NCI-H1436 (cell line): Measurements from ENCODE around the gene FAM216B.
"Not testable (repeated sequence)": the region's sequence is repeated elsewhere in the genome, so short reads cannot be mapped to it uniquely, and the experiment has no call there.

ENCODE experiments used
- DNase-seq: peaks from one replicate; lab custom pipeline; 2025; lab: John Stamatoyannopoulos, UW

The FAM216B gene

DNA sequence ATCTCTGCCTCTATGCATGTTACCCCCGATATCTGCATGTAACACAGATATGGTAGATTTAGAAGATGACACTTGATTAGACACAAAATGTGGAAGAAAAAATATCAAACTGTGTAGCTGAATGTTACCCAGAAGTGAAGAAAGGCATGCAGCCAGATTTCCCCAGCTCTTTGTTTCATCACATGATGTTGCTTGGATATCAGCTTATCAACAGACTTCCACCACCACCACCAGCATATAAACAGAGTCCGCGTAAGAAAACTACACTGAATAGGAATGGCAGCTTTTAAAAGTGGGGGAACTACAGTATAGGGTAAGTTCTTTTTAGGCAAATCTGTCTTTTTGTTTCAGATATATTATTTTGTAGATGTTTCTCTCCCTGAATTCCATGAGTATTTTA, at the start of gene FAM216B:
TSS of gene FAM216B (plus strand) at position 233 of the 400 bp plus-strand sequence. CDS start 2,484 bp downstream, outside the sequence.
- DNase-seq = no peak

DNA sequence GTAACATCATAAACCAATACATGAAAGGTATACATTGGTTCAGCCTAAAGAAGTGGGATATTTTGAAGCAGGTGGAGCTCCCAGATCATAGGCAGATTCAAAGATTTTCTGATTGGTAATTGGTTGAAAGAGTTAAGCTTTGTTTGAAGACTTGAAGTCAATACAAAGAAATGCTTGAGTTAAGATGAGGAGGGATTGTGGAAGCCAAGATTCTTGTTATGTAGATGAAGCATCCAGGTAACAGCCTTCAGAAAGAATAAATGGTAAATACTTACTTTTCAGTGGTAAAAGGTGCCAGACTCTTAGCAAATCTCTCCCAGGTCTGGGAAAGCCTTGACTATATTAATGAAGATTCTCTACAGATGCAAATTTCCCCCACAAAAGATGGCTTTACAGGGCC, 49.3 kb upstream of the FAM216B start:
- DNase-seq = no peak

DNA sequence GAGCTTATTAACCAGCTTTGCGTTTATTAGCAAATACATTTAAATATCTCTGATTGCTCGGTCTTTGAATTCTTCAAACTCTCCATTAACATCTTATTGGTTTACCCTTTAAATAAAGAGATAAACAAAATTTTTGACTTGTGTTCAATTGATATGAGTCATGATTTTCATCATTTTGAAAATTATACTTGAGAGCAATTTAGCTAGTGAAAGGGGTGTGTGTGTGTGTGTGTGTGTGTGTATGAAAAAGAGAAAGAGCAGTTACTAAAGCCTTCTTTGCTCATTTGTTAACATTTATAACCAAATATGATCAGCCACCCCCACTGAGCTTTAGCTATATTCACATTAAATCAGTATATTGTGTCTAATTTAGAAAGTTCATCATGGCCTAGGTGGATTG, 48.3 kb upstream of the FAM216B start:
- no peak for DNase-seq

DNA sequence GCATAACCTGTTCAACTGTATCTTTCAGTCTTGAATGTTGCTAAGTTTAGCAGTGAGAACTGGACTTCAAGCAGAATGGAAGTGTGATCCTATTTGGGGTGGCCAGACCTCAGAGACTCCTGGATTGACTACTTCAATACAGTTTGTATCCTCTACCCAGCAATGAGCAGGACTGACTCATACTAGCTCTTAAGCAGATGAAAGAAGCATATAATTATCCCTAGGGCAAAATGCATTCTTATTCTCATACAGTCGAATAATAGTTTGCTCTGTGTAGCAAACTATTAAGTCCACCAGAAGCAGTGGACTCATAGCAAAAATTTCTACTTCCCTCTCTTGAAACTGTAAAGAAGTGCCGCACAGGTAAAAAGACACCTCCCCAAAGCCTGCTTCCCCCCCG, 46.4 kb upstream of the FAM216B start:
- DNase-seq = no peak

DNA sequence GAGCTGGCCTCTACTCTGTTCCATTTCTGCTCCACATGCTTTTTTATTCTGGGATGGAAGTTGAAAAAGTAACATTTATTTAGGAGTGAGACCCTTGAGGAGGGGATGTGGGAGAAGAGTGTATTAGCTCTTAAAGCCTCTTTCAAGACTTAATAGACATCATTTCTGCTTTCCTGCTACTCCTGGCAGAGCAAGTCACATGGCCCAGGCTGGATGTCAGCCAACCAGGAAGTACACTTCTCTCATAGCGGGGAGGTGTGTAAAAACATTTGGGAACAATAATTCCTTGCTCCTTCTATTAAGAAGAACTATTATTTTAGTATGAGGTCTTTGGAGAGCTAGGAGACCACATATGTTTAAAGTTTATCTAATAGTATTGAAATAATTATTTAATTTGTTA, 40.6 kb upstream of the FAM216B start:
- no peak for DNase-seq

DNA sequence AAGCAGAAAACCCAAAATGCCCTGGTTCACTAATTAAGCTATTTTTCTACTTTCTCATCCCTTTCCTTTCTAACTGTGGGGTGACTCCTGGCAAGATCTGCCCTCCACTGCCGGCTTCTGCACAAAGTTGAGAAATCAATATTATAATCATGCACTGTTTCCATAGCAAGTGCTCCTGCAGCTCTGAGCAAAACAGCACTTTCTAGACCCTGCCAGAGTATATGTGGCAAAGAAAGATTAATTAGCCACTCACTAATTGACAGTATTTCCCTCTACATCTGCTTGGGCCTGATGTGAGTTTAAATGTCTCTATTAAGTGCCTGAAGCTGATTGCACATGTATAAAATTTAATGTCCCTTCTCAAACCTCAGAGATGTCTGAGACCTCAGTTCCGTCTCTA, 39.5 kb upstream of the FAM216B start:
- no peak for DNase-seq

DNA sequence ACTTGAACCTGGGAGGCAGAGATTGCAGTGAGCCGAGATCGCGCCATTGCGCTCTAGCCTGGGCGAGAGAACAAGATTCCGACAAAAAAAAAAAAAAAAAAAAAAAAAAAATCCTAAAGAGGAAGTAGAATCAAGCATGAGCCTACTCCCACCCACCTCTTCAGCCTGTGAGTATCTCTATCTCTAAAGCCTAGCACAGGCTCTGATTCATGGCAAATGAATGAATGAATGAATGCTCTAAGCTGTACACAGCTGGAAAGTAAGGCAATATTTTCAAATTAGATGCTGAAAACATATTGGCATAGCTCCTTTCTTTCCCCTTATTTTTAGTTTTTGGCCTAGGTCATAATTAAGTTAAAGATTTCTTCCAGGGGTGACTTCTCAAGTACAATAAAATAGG, 35.7 kb upstream of the FAM216B start:
- no peak for DNase-seq

DNA sequence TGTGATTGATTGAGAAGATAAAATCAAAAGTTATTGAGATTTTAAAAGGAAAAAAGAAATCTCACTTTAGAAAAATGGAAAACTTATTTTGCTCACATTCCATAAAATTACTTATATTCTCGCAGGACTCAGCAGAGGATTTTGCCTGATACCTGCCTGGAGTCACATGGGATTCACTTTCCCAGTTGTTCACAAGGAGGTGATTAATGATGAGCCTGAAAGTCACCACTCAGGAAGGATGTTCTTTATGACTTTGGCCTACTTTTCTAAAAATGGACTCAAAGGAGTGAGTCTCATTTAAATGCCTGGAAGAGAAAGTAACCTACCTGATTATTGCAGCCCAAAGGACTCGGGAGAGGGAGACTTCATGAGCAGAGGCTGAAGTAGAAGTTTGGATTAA, 34.5 kb upstream of the FAM216B start:
- no peak for DNase-seq

DNA sequence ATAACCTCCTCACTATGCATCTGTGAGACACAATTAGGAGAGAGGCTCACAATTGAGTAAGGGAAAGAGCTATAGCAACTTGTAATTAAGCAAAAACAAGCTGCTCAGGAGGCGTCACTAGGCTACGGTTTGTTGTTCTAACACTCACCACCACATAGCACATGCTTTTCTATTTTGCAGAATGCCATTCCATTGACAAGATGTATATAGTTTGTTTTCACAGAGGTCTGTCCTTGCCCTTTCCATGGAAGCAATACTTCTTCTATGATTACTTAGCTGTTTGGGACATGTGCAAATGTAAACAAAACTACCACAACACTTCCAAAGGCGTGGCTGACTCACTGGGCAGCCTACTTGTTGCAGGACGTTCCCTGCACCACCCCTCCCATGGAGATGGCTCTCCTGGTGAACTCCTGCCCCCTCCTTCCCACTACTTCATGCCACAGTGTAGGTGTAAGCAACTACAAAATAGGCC, 33.9 kb upstream of the FAM216B start:
- DNase-seq = peak; percentile 40

DNA sequence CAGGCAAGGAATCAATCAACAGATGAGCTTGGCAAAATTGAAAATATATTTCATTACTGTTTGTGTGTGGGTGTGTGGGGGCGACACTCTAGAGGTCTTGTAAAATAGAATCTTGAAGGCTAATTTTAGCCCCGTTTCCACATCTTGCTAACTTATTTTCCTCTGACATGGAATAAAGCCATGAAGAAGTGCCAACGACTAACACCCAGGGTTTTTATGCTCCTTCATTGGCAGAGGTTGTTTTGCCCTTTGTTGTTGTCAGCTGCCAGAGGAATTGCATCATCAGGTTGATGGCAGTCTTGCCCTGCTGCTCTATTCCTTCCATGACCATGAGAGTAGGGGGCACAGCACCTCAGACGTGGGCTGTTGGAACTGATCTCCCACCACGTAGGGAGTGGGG, 30.6 kb upstream of the FAM216B start:
- DNase-seq = no peak

DNA sequence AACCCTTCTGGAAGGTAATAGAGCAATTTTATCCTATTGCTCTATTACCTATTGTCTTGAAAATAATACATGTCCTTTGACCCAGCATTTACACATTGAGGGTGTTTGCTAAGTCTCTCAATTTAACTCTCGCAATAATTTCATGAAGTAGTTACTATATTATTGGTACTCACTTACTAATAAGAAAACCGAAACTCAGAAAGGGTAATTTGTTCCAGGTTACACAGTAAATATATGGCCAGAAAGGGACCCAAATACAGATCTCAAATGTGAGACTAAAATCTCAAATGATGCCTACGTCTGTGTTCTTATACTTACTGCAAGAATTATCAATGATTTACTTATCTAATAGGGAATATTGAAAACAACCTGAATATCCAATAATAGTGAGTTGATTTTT, 29.7 kb upstream of the FAM216B start:
- DNase-seq = no peak

DNA sequence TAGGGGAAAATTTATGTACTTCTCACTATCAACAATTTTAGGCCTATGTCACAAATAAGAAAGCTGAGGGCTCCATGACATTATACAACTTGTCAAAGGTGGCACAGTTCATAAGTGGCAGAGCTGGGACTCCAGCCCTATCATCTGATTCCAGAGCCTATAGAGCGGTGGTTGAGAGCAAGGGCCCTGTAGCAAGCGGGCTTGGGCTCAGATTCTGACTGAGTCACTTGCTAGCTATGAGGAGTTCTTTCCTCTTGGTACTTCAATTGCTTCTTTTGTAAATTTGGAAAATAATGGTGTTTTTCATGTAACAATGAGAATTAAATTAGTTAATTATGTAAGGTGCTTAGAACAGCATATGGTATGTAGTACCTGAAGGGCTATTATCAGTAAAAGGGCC, 28.7 kb upstream of the FAM216B start:
- peak; percentile 22 for DNase-seq

DNA sequence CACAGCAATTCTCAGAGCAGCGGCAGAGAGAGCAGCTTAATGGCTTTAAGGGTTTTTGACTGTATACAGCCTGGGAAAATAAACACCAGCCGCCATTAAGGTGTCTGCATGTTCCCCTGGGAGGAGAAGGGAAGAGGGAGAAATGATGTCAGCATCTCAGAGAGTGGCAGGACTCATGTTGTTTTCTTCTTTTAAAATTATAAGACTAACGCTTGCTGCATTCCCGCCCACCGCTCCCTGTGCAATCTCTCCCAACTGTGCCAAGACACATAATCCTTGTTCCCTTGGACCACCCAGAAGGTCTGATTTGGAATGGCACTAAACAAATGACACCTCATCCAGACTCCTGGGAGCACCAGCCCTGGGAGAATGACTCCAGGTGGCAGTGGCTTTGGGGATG, 27.7 kb upstream of the FAM216B start:
- DNase-seq = peak; percentile 55

DNA sequence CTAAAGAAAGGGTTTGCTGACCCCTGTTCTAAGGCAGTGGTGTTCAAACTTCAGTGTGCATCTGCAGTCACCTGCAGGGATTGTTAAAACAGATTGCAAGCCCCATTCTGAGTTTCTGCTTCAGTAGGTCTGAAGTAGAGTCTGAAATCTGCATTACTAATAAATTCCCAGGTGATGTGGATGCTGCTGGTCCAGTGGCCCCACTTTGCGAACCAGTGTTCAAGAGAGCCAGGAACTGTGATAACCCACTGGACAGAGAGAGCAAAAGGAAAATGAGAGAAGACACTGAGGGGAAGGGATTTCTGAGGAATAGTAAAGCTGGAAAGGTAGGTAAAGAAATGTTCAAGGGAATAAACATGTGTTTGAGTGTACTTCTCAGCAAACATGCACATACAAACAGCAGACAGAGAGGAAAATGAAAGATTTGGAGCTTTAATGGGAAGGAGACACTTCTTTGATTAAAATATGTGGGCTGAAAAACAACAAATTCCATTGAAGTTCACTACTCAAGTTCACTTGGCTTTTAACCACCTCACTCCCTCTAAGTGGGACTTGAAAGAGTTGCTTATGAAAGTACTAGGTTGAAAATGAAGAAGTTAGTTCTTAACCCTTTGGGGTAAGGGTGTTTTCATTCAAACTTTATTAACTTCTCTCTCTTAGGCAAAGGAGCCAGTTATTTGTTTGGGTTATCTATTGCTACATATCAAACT, 26.4 kb upstream of the FAM216B start:
- DNase-seq = no peak

DNA sequence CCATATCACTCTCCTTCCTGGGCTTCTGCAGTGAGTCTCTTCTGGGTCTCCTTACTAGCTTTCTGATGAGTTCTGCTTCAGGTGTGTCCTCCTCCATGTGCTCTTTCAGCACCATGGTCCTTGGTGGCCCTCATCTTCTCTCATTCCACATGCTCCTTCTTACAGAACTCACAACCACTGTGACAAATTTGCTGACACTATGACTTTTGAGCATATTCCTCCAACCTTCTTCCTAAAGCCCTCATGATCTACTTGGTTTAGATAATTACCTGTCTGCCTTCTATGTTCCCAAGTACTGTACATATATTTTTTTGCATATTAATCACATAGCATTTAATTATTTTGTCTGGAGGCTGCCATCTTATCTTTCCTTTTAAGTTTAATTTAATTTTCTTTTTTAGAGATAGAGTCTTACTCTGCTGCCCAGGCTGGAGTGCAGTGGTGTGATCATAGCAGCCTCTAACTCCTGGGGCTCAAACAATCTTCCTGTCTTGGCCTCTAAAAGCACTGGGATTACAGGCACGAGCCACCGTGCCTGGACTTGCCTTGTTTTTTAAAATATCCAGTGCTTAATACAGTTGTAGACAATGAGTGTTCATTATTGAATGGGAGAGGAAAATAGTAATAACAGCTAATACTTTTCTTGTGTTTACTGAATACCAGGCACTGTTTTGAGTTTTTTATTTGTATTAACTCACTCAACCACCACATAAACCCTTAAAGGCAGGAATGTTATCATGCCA, 23.5 kb upstream of the FAM216B start:
- DNase-seq = no peak

DNA sequence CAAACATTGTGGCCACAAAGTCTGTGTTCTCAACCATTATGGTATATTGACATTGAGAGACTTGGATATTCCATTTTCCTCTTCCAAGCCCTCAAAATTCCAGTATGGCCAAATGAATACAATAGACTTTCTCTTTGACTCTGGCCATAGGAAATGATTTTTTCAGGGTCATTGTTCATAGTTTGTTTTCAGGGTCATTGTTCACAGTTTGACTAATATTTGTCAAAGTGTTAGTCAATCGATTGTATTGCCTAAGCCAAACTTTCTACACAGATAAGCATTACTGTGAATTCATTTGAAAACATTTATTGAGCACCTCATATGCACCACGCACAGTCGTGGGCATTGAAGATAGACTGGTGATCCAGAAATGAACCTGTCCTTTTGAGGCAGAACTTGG, 22.9 kb upstream of the FAM216B start:
- DNase-seq = no peak

DNA sequence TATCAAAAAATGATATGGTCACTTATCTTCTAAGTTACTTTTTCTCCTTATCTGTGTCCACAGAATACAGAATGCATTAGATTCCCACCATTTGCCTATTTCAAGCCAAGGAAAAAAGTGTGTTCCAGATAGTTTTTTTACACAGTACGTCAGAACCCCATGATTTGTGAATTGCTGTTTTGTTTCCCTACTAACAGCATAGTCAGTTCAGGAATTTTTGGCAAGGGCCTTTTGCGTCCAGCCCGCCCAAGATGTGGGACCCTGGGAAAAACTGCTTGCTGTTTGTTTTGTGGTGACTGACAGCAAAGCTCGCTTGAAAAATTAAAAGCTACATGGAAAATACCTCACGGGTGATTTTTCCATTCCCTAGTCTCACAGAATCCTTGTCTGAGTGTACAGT, 20.4 kb upstream of the FAM216B start:
- no peak for DNase-seq

DNA sequence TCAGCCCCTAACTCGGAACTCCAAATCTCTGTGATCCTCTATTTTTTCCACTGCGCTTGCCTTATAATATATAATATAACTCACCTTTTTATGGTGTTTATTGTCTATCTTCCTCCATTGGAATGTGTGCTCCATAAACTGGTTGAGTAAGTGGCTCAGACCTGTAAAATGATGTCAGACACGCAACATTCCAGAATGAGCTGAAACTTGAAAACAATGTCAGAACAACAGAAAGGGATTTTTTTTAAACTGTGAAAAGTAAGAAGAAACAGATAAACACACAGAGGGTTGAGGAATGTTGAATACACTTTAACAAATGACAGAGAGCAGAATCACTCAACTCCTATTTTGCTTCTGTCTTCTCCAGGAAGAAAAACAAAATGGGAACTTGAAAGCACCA, 19.1 kb upstream of the FAM216B start:
- no peak for DNase-seq

DNA sequence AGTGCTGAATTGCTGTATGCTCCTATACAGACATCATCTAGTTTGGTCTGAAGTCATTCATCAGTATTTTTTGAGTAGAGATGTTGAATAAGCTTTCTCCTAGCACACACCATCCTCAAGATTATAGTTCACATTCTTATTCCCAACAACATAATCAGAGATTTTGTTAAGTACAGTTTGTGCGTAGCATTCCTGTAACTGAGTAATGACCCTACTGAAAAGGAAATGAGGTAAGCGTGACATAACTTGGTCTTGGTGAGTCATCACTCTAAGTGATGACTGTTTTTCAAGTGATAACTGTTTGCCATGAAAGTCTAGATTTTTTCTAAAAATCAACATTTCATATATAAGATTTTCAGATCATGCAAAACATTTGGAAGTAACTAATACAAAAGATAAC, 18.5 kb upstream of the FAM216B start:
- no peak for DNase-seq

DNA sequence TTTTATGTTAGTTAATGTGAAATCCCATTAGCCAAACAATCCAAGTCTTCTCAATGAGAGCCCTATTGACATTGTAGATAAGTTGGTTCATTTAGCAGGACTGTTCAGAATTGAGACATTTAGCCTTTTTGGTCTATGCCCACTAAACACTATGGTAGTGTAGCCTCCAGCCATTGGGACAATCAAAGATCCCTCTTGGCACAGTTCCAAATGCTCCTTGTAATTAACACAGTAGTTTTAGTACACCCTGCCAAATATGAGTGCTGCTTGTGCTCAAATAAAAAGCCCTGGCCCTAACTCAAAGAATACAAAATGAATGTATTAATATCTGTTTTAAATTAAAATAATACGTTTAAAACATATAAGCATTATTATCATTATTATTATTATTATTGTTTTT, 15.4 kb upstream of the FAM216B start:
- no peak for DNase-seq

DNA sequence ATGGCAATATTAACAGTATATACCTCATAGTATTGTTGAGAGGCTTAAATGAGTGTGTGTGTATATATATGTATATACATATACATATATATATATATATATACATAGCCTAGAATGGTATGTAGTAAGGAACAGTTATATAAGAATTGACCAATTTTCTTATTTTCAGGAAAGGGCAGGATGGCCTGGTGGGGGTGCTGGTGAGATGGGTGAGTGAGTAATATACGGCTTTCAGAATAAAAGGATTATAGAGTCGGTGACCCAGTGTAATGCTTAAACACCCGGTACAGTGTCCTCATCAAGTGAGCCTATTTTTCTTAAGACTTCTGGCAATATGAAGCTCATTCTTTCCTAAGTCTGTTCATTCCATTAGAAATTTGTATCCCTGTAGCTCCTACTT, 11.7 kb upstream of the FAM216B start:
- no peak for DNase-seq

DNA sequence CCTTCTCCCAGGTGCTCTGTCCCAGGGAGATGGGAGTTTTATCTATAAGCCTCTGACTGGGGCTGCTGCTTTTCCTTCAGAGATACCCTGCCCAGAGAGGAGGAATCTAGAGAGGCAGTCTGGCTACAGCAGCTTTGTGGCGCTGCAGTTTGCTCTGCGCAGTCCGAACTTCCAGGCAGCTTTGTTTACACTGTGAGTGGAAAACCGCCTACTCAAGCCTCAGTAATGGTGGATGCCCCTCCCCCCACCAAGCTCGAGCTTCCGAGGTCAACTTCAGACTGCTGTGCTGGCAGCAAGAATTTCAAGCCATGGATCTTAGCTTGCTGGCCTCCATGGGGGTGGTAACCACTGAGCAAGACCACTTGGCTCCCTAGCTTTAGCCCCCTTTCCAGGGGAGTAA, 4.8 kb upstream of the FAM216B start:
- not testable (repeated sequence) for DNase-seq

DNA sequence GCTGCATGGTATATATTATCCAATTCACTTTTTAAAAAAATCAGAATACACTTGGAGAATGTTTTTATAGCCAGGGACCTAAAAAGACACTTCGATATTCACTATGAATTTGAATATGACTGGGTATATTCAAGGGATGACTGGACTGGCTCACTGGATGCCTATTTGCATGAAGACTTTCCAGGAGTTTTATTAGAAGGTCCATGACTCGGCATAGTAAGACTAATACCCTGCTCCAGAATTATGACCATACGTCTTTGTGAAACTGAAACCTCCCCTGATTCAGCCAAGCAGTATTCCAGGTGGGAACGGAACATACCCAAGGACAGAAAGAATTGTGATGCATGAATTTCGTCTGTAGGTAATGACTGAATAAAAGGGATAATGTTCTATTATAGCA, 3.9 kb upstream of the FAM216B start:
- no peak for DNase-seq

DNA sequence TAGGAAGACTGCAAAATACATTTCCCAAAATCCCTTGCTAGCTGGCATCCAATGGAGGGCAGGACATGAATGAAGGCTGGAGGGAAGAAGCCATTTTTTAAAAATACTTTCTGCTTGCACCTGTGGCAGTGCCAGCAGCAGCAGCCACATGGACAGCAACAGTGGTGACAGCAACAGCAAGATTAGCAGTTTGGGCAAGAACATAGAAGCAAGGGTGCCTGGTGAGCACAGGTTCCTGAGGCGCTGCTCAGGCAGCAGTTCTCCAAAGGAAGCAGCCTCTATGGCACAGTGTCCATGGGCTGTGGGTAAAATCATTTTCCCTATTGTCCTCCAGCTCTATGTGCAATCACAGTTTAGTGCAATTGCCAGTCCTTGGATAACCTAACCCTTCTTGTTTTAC, 1.3 kb upstream of the FAM216B start:
- no peak for DNase-seq
